GM23338 (cell line): ENCODE measurements around the gene ZFHX3. TPM values are rescaled to one million over a fixed set of nuclear protein-coding genes. Genes with fewer than 3 reads are reported as not detected.
A peak's percentile ranks its signal among the peaks of the same experiment; 100 is the strongest.

ENCODE experiments used
- ATAC-seq: fragments of 200-7000 bp; cut with Tn5 transposase; 3 replicates; pipeline ENCODE4 v1.9.1; 2020
- DNase-seq: peaks from one replicate; pipeline ENCODE4 v3.0.0-alpha.2; 2015; ENCODE audit warnings: low spot score
- H2AFZ ChIP-seq: fragments of 200-600 bp; sonication (generic); 2 replicates; pipeline ENCODE4 v1.8.0; 2016; ENCODE audit warnings: antibody characterized with exemption, mild to moderate bottlenecking, moderate library complexity
- H3F3A ChIP-seq: fragments of 200-600 bp; sonication (generic); replicated peaks from 2 replicates; pipeline ENCODE4 v1.8.0; 2017; ENCODE audit warnings: antibody characterized with exemption, mixed run types, low read depth
- H3K27ac ChIP-seq: fragments of 200-600 bp; sonication (generic); 2 replicates; pipeline ENCODE4 v1.6.1; 2016; ENCODE audit warnings: low read depth
- H3K27me3 ChIP-seq: fragments of 200-600 bp; sonication (generic); 2 replicates; pipeline ENCODE4 v1.8.0; 2016; ENCODE audit warnings: mild to moderate bottlenecking, mixed run types, moderate library complexity; ENCODE audit not compliant: insufficient read depth
- H3K36me3 ChIP-seq: fragments of 200-600 bp; sonication (generic); 2 replicates; pipeline ENCODE4 v1.8.0; 2016; ENCODE audit warnings: mild to moderate bottlenecking; ENCODE audit not compliant: insufficient read depth
- H3K4me1 ChIP-seq: fragments of 200-600 bp; sonication (generic); 2 replicates; pipeline ENCODE4 v1.8.0; 2016; ENCODE audit warnings: mild to moderate bottlenecking, moderate library complexity; ENCODE audit not compliant: insufficient read depth
- H3K4me2 ChIP-seq: fragments of 200-600 bp; sonication (generic); 2 replicates; pipeline ENCODE4 v1.7.1; 2017; ENCODE audit warnings: mixed run types
- H3K4me3 ChIP-seq: fragments of 200-600 bp; sonication (generic); 2 replicates; pipeline ENCODE4 v1.6.1; 2016; ENCODE audit warnings: mixed run types
- H3K79me2 ChIP-seq: fragments of 200-600 bp; sonication (generic); replicated peaks from 2 replicates; pipeline ENCODE4 v1.8.0; 2017; ENCODE audit warnings: mild to moderate bottlenecking; ENCODE audit not compliant: insufficient read depth
- H3K9me2 ChIP-seq: fragments of 200-600 bp; sonication (generic); 2 replicates; pipeline ENCODE4 v1.8.0; 2017; ENCODE audit not compliant: insufficient read depth
- H4K20me1 ChIP-seq: fragments of 200-600 bp; sonication (generic); replicated peaks from 2 replicates; pipeline ENCODE4 v1.8.0; 2017; ENCODE audit warnings: mild to moderate bottlenecking; ENCODE audit not compliant: insufficient read depth
- H3K27ac Mint-ChIP-seq: 2 replicates; pipeline ENCODE4 v1.8.0; 2020; ENCODE audit warnings: inconsistent platforms, mild to moderate bottlenecking, moderate library complexity, mixed read lengths
- H3K27me3 Mint-ChIP-seq: 3 replicates; pipeline ENCODE4 v1.8.0; 2022; ENCODE audit warnings: low read depth, mild to moderate bottlenecking, moderate library complexity, mixed read lengths, inconsistent platforms; ENCODE audit not compliant: insufficient read depth, poor library complexity
- H3K36me3 Mint-ChIP-seq: 3 replicates; pipeline ENCODE4 v1.8.0; 2021; ENCODE audit warnings: low read depth, mild to moderate bottlenecking, inconsistent platforms, moderate library complexity, mixed read lengths
- H3K4me1 Mint-ChIP-seq: 3 replicates; pipeline ENCODE4 v1.8.0; 2020; ENCODE audit warnings: mild to moderate bottlenecking, inconsistent platforms, mixed read lengths
- H3K4me3 Mint-ChIP-seq: 3 replicates; pipeline ENCODE4 v1.8.0; 2021; ENCODE audit warnings: moderate library complexity, mild to moderate bottlenecking, inconsistent platforms, mixed read lengths
- H3K9me3 Mint-ChIP-seq: 3 replicates; pipeline ENCODE4 v1.8.0; 2020; ENCODE audit warnings: moderate library complexity, mild to moderate bottlenecking, inconsistent platforms, mixed read lengths
- JUNB ChIP-seq: IDR thresholded peaks from one replicate; pipeline ENCODE4 v1.6.1; 2016; ENCODE audit warnings: antibody characterized with exemption; ENCODE audit not compliant: unreplicated experiment
- NANOG ChIP-seq: IDR thresholded peaks from 2 replicates; pipeline ENCODE4 v1.6.1; 2016; ENCODE audit warnings: antibody characterized with exemption, borderline replicate concordance
- POLR2AphosphoS5 ChIP-seq: IDR thresholded peaks from 2 replicates; pipeline ENCODE4 v1.6.1; 2016; ENCODE audit warnings: antibody characterized with exemption, low read depth
- ZNF331 ChIP-seq: fragments of 250-450 bp; sonication (Bioruptor Pico); IDR thresholded peaks from 2 replicates; pipeline ENCODE4 v1.5.0; 2020; ENCODE audit warnings: low read depth, mild to moderate bottlenecking, moderate library complexity
- polyA plus RNA-seq: library from polyadenylated mRNA; unstranded; fragments of >200 nt; fragmentation: Nextera tagmentation; extraction: Ambion mirVana; gene quantifications from 2 replicates; pipeline ENCODE4 v1.2.1, GENCODE V29; 2016
- total RNA-seq: library from RNA; depleted of rRNA; stranded (reverse); fragments of >200 nt; shearing (Covaris generic); gene quantifications from 2 replicates; pipeline ENCODE4 v1.2.3, GENCODE V29; 2014
- TF ChIP-seq, protein P1 (sequence below): IDR thresholded peaks from 2 replicates; pipeline ENCODE4 v1.6.1; 2016; ENCODE audit warnings: antibody characterized with exemption
- TF ChIP-seq, protein P2 (sequence below): IDR thresholded peaks from one replicate; pipeline ENCODE4 v1.6.1; 2018; ENCODE audit warnings: antibody characterized with exemption; ENCODE audit not compliant: unreplicated experiment
- TF ChIP-seq, protein P3 (sequence below): fragments of 250-450 bp; sonication (Bioruptor Pico); IDR thresholded peaks from 2 replicates; pipeline ENCODE4 v1.5.0; 2020; ENCODE audit warnings: mild to moderate bottlenecking, moderate library complexity

Gene ZFHX3
- total and polyA plus RNA-seq, 2 experiments from 2014 or later = 1.0 to 1.5 TPM

DNA sequence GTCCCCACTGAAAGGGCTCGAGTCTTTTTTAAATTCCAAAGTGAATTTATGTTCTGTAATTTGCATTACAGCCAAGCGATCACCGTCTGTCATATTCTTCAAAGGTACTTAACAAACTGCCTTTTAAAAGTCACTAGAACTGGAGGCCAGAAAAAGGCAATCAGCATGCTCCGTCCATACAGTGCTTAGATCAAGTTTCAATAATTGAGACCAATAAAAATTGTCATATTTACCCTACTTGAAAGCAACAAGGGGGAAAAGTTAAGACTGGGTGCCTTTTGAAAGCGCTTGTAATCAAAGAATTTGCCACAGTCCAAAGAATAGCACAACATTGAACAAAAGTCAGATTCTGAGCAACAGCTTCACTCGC, 9.0 kb upstream of the ZFHX3 start:
- Mint-ChIP-seq H3K27me3 (peaks cover 32% of the 10 kb centered on the region), H3K27ac (no peak overlapping the region), H3K9me3 (no peaks in the 10 kb centered on the region; the same call in 2 of the 3 replicates), H3K4me3 (peak overlapping the region; percentile 80), H3K36me3 (no peaks in the 10 kb centered on the region; the same call in 2 of the 3 replicates), H3K4me1 (peaks cover 48% of the 10 kb centered on the region)
- ATAC-seq (no peak), DNase-seq (peak; percentile 3)
- peaks cover 83% of the 10 kb centered on the region for H3K27me3 ChIP-seq
- peak overlapping the region; percentile 60 for H3K4me3 ChIP-seq
- H3K36me3 ChIP-seq = no peaks in the 10 kb centered on the region
- TF ChIP-seq NANOG = peak; percentile 29; the same call in 1 of the 2 replicates
- TF ChIP-seq ZNF331 (CRISPR knock-in tag) = no peak
- TF ChIP-seq POLR2AphosphoS5 = no peak
- TF ChIP-seq, protein P1, sequence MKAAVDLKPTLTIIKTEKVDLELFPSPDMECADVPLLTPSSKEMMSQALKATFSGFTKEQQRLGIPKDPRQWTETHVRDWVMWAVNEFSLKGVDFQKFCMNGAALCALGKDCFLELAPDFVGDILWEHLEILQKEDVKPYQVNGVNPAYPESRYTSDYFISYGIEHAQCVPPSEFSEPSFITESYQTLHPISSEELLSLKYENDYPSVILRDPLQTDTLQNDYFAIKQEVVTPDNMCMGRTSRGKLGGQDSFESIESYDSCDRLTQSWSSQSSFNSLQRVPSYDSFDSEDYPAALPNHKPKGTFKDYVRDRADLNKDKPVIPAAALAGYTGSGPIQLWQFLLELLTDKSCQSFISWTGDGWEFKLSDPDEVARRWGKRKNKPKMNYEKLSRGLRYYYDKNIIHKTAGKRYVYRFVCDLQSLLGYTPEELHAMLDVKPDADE = no peak
- TF ChIP-seq, protein P2, sequence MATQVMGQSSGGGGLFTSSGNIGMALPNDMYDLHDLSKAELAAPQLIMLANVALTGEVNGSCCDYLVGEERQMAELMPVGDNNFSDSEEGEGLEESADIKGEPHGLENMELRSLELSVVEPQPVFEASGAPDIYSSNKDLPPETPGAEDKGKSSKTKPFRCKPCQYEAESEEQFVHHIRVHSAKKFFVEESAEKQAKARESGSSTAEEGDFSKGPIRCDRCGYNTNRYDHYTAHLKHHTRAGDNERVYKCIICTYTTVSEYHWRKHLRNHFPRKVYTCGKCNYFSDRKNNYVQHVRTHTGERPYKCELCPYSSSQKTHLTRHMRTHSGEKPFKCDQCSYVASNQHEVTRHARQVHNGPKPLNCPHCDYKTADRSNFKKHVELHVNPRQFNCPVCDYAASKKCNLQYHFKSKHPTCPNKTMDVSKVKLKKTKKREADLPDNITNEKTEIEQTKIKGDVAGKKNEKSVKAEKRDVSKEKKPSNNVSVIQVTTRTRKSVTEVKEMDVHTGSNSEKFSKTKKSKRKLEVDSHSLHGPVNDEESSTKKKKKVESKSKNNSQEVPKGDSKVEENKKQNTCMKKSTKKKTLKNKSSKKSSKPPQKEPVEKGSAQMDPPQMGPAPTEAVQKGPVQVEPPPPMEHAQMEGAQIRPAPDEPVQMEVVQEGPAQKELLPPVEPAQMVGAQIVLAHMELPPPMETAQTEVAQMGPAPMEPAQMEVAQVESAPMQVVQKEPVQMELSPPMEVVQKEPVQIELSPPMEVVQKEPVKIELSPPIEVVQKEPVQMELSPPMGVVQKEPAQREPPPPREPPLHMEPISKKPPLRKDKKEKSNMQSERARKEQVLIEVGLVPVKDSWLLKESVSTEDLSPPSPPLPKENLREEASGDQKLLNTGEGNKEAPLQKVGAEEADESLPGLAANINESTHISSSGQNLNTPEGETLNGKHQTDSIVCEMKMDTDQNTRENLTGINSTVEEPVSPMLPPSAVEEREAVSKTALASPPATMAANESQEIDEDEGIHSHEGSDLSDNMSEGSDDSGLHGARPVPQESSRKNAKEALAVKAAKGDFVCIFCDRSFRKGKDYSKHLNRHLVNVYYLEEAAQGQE = no peak
- TF ChIP-seq JUNB = no peak
- TF ChIP-seq, protein P3, sequence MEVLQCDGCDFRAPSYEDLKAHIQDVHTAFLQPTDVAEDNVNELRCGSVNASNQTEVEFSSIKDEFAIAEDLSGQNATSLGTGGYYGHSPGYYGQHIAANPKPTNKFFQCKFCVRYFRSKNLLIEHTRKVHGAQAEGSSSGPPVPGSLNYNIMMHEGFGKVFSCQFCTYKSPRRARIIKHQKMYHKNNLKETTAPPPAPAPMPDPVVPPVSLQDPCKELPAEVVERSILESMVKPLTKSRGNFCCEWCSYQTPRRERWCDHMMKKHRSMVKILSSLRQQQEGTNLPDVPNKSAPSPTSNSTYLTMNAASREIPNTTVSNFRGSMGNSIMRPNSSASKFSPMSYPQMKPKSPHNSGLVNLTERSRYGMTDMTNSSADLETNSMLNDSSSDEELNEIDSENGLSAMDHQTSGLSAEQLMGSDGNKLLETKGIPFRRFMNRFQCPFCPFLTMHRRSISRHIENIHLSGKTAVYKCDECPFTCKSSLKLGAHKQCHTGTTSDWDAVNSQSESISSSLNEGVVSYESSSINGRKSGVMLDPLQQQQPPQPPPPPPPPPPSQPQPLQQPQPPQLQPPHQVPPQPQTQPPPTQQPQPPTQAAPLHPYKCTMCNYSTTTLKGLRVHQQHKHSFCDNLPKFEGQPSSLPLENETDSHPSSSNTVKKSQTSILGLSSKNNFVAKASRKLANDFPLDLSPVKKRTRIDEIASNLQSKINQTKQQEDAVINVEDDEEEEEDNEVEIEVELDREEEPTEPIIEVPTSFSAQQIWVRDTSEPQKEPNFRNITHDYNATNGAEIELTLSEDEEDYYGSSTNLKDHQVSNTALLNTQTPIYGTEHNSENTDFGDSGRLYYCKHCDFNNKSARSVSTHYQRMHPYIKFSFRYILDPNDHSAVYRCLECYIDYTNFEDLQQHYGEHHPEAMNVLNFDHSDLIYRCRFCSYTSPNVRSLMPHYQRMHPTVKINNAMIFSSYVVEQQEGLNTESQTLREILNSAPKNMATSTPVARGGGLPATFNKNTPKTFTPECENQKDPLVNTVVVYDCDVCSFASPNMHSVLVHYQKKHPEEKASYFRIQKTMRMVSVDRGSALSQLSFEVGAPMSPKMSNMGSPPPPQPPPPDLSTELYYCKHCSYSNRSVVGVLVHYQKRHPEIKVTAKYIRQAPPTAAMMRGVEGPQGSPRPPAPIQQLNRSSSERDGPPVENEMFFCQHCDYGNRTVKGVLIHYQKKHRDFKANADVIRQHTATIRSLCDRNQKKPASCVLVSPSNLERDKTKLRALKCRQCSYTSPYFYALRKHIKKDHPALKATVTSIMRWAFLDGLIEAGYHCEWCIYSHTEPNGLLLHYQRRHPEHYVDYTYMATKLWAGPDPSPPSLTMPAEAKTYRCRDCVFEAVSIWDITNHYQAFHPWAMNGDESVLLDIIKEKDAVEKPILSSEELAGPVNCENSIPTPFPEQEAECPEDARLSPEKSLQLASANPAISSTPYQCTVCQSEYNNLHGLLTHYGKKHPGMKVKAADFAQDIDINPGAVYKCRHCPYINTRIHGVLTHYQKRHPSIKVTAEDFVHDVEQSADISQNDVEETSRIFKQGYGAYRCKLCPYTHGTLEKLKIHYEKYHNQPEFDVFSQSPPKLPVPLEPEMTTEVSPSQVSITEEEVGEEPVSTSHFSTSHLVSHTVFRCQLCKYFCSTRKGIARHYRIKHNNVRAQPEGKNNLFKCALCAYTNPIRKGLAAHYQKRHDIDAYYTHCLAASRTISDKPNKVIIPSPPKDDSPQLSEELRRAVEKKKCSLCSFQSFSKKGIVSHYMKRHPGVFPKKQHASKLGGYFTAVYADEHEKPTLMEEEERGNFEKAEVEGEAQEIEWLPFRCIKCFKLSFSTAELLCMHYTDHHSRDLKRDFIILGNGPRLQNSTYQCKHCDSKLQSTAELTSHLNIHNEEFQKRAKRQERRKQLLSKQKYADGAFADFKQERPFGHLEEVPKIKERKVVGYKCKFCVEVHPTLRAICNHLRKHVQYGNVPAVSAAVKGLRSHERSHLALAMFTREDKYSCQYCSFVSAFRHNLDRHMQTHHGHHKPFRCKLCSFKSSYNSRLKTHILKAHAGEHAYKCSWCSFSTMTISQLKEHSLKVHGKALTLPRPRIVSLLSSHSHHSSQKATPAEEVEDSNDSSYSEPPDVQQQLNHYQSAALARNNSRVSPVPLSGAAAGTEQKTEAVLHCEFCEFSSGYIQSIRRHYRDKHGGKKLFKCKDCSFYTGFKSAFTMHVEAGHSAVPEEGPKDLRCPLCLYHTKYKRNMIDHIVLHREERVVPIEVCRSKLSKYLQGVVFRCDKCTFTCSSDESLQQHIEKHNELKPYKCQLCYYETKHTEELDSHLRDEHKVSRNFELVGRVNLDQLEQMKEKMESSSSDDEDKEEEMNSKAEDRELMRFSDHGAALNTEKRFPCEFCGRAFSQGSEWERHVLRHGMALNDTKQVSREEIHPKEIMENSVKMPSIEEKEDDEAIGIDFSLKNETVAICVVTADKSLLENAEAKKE (CRISPR knock-in tag) = no peak
- H2AFZ ChIP-seq = no peak overlapping the region
- H3K9me2 ChIP-seq = no peaks in the 10 kb centered on the region
- 0 out of 2 replicates have a peak, but pooled peaks cover 5% of the 10 kb centered on the region for H3K79me2 ChIP-seq
- H3F3A ChIP-seq = peaks cover 14% of the 10 kb centered on the region
- H3K4me2 ChIP-seq = peak overlapping the region; percentile 89
- peaks cover 10% of the 10 kb centered on the region for H4K20me1 ChIP-seq
- H3K27ac ChIP-seq = no peak overlapping the region
- H3K4me1 ChIP-seq = peaks cover 79% of the 10 kb centered on the region
